PC-9 (cell line): ENCODE data around the gene VPS13D.

Experiments used
- CTCF ChIP-seq: fragments of 200-600 bp; sonication (generic); conservative IDR thresholded peaks from 2 replicates; pipeline ENCODE4 v1.6.1; 2017; ENCODE audit warnings: mixed run types, antibody characterized with exemption, mild to moderate bottlenecking, moderate library complexity
- EZH2 ChIP-seq: fragments of 200-600 bp; sonication (generic); IDR thresholded peaks from 2 replicates; pipeline ENCODE4 v1.8.0; 2017; ENCODE audit warnings: antibody characterized with exemption, low read depth

DNA sequence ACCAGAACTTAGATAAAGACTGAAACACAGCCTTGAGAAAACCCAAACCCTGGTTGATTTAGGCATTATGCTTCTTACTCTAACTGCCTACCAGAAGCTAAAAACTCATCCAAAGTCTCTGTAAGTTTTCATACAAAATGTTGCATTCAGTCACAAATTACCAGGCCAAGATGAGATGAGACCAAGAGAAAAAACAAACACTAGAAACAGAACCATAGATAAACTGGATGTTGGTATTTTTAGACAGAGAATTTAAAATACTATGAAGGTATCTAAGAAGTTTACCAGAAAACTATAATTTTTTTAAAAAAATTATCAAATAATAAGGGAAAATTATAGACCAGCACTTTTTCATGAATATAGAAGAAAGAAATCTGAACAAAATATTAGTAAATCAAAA lies 180.5 kb downstream of the VPS13D start:
- no peak for TF ChIP-seq CTCF
- no peak for TF ChIP-seq EZH2
